BE2C (cell line): ENCODE measurements around the gene CDKN3.
"Not testable (repeated sequence)": the region's sequence is repeated elsewhere in the genome, so short reads cannot be mapped to it uniquely, and the experiment has no call there.

Experiments used
- DNase-seq: peaks from one replicate; pipeline ENCODE4 v3.0.0-alpha.2; 2020
- H3K27me3 ChIP-seq: fragments of 250-450 bp; sonication (Bioruptor Pico); 2 replicates; pipeline ENCODE4 v1.5.1; 2020; ENCODE audit warnings: mild to moderate bottlenecking
- H3K36me3 ChIP-seq: fragments of 250-450 bp; sonication (Bioruptor Pico); 2 replicates; pipeline ENCODE4 v1.5.1; 2020; ENCODE audit warnings: mild to moderate bottlenecking
- H3K4me1 ChIP-seq: fragments of 250-450 bp; sonication (Bioruptor Pico); 2 replicates; pipeline ENCODE4 v1.5.1; 2020
- H3K4me3 ChIP-seq: 2 replicates; pipeline ENCODE4 v1.5.1; 2011; ENCODE audit warnings: low read depth, low read length
- H3K9me3 ChIP-seq: fragments of 250-450 bp; sonication (Bioruptor Pico); 2 replicates; pipeline ENCODE4 v1.5.1; 2020
- CTCF ChIP-seq: IDR thresholded peaks from 2 replicates; pipeline ENCODE4 v1.5.1; 2012; ENCODE audit warnings: mild to moderate bottlenecking, low read depth, low read length

The CDKN3 gene

GRCh38 chr14:54438703-54439102, 41.9 kb downstream of the CDKN3 start:
- peaks cover 7% of the 10 kb centered on the region for H3K36me3 ChIP-seq
- no peaks in the 10 kb centered on the region for H3K9me3 ChIP-seq
- no peak overlapping the region for H3K4me3 ChIP-seq
- TF ChIP-seq CTCF: no peak
- H3K4me1 ChIP-seq: peaks cover 7% of the 10 kb centered on the region
- no peaks in the 10 kb centered on the region for H3K27me3 ChIP-seq
- no peak for DNase-seq

DNA sequence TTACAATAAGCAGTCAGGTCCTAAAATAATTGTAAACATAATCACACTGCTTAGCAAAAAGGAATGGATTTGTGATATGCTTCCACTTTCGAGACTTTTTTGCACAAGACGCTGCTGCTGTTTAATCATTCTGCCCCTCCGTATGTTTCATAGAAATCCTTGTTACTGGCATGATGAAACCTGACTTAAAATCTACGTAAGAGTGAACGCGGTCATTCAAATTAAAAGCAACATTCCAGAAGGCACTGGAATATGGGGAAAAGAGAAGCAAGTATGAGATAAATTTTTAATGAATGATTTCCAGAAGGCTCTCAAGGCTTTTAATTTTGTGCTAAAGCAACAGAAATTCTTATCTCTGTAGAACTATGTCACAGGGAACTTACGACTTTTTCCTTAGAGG, 43.2 kb downstream of the CDKN3 start:
- H3K4me3 ChIP-seq: peak overlapping the region; percentile 96
- H3K9me3 ChIP-seq: no peaks in the 10 kb centered on the region
- no peak for DNase-seq
- TF ChIP-seq CTCF: no peak
- peaks cover 7% of the 10 kb centered on the region; the same call in 1 of the 2 replicates for H3K36me3 ChIP-seq
- peaks cover 7% of the 10 kb centered on the region for H3K4me1 ChIP-seq
- H3K27me3 ChIP-seq: no peaks in the 10 kb centered on the region

DNA sequence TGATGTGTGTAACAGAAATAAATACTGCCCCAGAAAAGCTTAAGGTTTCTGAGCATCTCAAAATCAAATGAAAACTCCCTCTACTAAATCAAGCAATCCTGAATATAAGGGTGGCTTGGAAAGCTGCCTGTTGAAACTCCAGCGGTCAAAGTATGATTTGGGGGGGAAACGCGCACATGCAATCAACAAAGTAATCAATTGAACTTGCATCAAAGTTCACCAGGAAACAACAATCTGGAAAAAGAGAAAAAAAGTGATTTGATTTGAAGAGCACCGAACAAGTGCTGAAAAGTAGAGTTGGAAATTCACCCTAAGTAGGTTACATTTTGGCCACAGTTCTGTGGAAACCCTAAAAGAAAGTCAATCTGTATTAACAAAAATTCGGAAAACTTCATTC, 43.7 kb downstream of the CDKN3 start:
- no peak for DNase-seq
- H3K4me1 ChIP-seq: peaks cover 7% of the 10 kb centered on the region

DNA sequence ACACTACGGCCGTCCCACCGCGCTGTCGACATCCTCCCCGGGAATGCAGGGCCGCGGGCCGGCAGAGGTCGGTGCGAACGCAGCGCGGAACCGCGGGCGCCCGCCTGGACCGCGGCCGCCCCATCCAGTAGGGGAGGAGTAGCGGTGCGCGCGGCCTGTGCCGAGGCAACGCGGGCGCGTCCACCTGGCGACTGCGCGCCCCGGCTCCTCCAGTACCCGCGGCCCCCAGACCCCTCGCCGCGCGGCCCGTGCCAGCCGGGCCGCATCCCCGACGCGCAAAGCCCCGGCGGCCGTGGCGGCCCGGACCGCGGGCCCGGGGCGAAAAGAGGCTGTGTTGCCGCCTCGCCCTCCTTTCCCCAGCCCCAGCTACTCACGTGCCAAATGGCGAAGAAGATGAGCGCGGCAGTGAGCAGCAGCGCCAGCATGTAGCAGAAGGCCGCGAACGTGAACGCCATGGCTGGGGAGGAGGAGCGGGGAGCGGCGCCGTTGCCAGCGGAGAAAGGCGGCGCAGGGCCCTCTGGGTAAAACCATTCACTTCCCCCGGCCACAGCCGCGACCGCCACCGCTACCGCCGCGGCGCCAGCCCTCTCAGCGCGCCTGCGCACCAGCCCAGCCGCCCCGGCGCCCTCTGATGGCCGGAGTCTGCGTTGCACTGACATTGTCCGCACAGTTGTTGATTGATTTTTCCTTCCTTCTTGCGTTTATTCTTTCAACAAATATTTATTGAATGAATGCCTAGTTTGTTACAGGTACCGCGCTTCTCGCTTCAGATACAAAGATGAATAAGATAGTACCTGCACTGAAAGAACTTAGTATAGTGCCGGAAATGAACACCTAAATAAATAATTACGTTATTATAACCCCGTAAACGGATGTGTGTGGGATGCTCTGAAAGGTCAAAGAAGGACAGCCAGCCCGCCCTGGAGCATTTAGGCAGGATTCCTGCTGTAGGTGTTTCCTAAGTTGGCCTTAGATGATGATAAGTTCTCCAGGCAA, 44.4 kb downstream of the CDKN3 start, which contains the start of gene CNIH1:
Gene CNIH1 (minus strand): TSS at position 502 of the 996 bp plus-strand sequence. CDS start 47 bp downstream, at position 455.
- H3K4me1 ChIP-seq: peaks cover 4% of the 10 kb centered on the region
- DNase-seq: peak; percentile 94

More for the DNA sequence above, 43.7 kb downstream of the CDKN3 start:
- no peaks in the 10 kb centered on the region for H3K9me3 ChIP-seq
- no peaks in the 10 kb centered on the region for H3K27me3 ChIP-seq
- H3K36me3 ChIP-seq: peaks cover 7% of the 10 kb centered on the region; the same call in 1 of the 2 replicates
- H3K4me3 ChIP-seq: peak overlapping the region; percentile 96
- TF ChIP-seq CTCF: no peak

DNA sequence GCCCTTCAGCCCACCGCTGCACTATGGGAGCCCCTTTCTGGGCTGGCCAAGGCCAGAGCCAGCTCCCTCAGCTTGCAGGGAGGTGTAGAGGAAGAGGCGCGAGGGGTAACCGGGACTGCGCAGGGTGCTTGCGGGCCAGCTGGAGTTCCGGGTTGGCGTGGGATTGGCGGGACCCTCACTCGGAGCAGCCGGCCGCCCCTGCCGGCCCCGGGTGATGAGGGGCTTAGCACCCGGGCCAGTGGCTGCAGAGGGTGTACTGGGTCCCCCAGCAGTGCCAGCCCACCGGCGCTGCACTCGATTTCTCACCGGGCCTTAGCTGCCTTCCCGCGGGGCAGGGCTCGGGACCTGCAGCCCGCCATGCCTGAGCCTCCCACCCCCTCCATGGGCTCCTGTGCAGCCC, 46.2 kb downstream of the CDKN3 start:
- not testable (repeated sequence) for DNase-seq, H3K4me1 ChIP-seq

More for the DNA sequence above, 44.4 kb downstream of the CDKN3 start, which contains the start of gene CNIH1:
- Histone ChIP-seq H3K9me3 (no peaks in the 10 kb centered on the region), H3K27me3 (no peaks in the 10 kb centered on the region), H3K36me3 (0 out of 2 replicates have a peak, but pooled peaks cover under 1% of the 10 kb centered on the region), H3K4me3 (peak within 1 kb of the TSS; percentile 96)
- TF ChIP-seq CTCF: peak; percentile 84

GRCh38 chr14:54443981-54444380, 47.2 kb downstream of the CDKN3 start:
- Histone ChIP-seq H3K4me1 (peaks cover 10% of the 10 kb centered on the region), H3K36me3 (no peaks in the 10 kb centered on the region), H3K27me3 (no peaks in the 10 kb centered on the region), H3K4me3 (no peak overlapping the region), H3K9me3 (no peaks in the 10 kb centered on the region)
- no peak for DNase-seq
- no peak for TF ChIP-seq CTCF

More for the DNA sequence above, 46.2 kb downstream of the CDKN3 start:
- H3K4me3 ChIP-seq, H3K9me3 ChIP-seq, H3K36me3 ChIP-seq, H3K27me3 ChIP-seq: not testable (repeated sequence)
